Ramos (cell line): ENCODE measurements around the gene CCR1.
"Not testable (repeated sequence)": the region's sequence is repeated elsewhere in the genome, so short reads cannot be mapped to it uniquely, and the experiment has no call there.

ENCODE experiments used
- in situ Hi-C: fragments of 300-500 bp; cut with MboI; formaldehyde crosslinking; loops from one replicate; pipeline ENCODE4 v1.14.3; 2022; ENCODE audit warnings: low sequenced_read_pairs; ENCODE audit not compliant: unreplicated experiment

Gene CCR1

DNA sequence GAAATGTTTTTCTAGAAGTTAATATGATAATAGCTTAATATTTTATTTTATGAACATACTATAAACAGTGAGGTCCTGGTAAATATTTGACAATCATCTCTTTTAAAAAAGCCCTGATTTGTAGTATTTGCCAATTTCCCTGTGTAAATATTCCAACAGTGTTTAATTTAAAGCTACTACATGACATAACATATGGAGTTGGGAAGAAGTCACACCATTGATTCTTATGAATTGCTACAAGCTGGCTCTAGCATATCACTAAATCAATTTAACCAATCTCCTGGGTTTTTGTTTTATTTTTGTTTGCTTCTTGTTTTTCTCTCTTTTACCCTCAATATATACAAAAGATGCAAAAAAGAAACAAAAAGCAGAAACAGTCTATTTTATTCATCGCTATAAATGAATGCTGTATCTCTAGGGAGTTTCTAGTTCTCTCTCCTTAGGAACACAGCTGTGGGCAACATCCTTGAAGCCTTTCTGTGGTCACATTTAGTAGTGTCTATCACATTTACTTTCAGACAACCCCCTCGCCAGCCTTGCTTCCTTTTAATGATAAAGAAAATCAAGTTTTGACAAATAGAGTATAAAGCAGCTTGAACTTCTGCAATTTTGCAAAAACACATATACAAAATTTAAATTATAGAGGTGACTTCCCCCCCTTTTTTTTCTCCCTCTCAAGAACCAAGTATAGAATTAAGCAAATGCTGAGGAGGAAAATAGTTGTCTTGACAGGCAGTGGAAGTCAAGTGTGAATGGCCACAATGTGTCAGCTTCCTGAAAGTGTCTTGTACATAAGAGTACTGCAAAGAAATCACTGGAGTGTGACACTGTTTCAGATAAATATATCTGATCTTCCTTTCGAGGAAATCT is 21.4 kb downstream of the CCR1 start:
- in situ Hi-C loops, result no loop called here

DNA sequence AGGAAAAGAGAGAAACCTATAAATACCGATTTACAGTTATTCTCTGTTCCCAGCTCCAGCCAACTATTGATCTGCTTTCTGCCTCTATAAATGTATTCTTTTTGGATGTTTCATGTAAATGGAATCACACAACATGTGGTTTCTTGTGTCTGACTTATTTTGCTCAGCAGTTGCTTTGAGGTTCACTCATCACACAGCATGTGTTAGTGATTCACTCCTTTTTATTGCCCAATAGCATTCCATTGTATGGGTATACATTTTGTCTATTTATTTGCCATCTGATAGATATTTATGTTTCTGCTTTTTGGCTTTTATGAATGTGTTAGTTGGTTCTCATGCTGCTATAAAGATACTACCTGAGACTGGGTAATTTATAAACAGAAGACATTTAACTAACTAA is 23.6 kb downstream of the CCR1 start:
- in situ Hi-C loops, result no loop called here

DNA sequence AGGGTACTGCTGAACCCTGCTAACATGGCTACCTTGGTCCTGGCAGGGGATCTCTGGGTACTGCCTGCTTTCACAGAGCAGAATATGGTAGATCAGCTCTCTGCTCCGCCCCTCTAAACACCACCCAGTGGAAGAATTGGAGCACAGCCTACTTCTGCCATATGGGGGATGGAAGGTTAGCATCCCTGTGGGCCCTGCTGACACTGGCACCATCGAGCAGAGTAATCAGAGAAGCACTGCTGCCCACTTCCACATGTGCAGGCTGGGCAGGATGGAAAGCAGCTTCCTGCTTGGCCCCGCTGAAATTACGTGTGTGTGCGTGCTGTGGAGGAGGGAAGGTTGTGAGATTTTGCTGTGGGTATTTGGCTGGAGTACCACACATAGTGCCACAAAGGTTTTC is 24.8 kb downstream of the CCR1 start:
- in situ Hi-C loops, result no loop called here

DNA sequence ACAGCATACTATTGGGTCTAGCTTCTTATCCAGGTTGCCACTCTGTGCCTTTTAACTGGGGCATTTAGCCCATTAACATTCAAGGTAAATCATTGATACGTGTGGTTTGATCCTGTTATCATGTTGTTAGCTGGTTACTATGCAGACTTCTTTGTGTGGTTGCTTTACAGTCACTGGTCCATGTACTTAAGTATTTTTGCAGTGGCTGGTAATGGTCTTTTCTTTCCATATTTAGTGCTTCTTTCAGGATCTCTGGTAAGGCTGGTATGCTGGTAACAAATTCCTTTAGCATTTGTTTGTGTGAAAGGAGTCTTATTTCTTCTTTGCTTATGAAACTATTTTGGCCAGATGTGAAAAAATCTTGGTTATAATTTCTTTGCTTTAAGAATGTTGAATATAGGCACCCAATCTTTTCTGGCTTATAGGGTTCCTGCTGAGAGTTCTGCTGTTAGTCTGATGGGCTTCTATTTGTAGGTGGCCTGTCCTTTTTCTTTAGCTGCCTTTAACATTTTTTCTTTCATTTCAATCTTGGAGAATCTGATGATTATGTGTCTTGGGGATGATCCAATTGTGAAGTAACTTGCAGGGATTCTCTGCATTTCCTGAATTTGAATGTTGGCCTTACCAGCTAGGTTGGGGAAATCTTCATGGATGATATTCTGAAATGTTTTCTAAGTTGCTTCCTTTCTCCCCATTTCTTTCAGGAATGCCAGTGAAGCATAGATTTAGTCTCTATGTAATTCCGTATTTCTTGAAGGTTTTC is 39.3 kb downstream of the CCR1 start:
- in situ Hi-C loops, result no loop called here

DNA sequence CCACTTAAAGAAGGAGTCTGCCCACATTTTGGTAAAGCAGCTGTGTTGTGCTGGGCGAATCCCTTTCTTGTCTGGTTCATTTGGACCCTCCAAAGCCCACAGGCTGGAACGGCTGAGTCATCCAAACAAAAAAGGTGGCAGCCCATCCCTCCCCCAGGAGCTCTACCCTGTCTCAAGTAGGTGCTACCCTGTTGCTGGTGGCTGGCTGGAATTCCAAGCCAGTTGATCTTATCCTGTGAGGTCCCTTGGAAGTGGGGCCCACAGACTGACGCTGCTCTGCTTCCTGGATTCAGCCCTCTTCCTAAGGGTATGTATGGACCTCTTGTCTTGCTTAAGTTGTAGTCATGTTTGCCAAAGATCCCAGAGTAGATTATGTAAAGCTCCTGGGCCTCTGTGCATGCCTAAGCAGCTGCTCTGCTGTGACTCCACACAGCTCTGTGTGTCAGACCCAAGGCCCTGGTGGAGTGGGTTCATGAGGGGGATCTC is 44.5 kb downstream of the CCR1 start:
- in situ Hi-C loops, result no loop called here

DNA sequence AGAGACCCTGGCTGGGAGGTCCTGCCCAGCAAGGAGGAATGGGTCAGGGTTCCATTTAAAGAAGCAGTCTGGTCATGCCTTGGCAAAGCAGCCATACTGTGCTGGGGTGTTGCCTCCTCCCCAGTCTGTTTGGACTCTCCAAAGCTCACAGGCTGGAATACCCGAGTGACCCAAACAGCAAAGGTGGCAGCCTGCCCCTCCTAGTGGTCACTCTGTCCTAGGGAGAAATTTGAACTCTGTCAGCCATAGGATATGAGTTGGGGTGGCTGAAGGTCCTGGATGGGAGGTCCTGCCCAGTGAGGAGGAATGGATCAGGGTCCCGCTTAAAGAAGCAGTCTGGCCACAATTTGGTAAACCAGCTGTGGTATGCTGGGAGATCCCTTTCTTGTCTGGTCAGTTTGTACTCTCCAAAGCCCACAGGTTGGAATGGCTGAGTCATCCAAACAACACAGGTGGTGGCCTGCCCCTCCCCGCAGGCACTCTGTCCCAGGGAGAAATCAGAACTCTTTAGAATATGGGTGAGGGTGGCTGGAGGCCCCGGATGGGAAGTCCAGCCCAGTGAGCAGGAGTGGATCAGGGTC is 45.0 kb downstream of the CCR1 start:
- in situ Hi-C loops, result no loop called here

DNA sequence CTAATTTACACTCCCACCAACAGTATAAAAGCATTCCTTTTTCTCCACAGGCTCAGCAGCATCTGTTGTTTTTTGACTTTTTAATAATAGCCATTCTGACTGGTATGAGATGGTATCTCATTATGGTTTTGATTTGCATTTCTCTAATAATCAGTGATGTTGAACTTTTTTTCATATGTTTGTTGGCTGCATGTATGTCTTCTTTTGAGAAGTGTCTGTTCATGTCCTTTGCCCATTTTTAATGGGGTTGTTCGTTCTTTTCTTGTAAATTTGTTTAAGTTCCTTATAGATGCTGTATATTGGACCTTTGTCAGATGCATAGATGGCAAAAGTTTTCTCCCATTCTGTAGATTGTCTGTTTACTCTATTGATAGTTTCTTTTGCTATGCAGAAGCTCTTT is 50.4 kb downstream of the CCR1 start:
- in situ Hi-C loops, result not testable (repeated sequence)

DNA sequence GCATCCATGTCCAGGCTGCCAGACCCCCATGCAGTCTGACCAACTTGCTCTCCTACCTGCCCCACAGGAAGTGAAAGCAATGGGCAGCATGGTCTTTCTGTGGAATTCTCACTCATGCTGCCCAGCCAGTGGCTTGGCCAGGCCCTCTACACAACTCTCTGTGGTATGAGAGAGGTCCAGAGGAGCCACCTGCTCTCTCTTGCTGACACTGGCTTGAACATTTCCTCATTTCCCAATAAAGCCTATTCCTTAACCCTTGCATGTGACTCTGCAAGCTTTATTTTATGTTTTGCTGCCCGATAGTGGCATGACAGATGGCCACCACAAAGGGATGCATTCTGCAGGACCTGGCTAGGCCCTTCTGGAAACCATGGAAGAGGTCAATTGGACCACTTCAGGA is 53.8 kb downstream of the CCR1 start:
- in situ Hi-C loops, result no loop called here
